Activated B cell treated with CpG ODN at 0.5 μM for 24 hours (primary cell): Measurements from ENCODE around the gene ARID4B. TPM values are rescaled to one million over a fixed set of nuclear protein-coding genes. Genes with fewer than 3 reads are reported as not detected.

Experiments used
- ATAC-seq: fragments of 200-7000 bp; cut with Tn5 transposase; one replicate; pipeline ENCODE4 v1.10.0; 2021; ENCODE audit warnings: low read depth, mild to moderate bottlenecking, moderate library complexity
- CTCF ChIA-PET: fragments of 350-600 bp; sonication (Branson Sonifier 250); formaldehyde crosslinking; loops from one replicate; lab custom pipeline; 2021; ENCODE audit warnings: antibody characterized with exemption; lab: Charles Lee
- POLR2A ChIA-PET: fragments of 350-600 bp; sonication (Branson Sonifier 250); formaldehyde crosslinking; loops from one replicate; lab custom pipeline; 2021; ENCODE audit warnings: antibody characterized with exemption; lab: Charles Lee
- DNase-seq: peaks from one replicate; pipeline ENCODE4 v3.0.0; 2022
- H3K27ac Mint-ChIP-seq: one replicate; pipeline ENCODE4 v1.8.0; 2020; ENCODE audit warnings: mixed read lengths
- H3K27me3 Mint-ChIP-seq: one replicate; pipeline ENCODE4 v1.8.0; 2021; ENCODE audit warnings: mixed read lengths
- H3K36me3 Mint-ChIP-seq: one replicate; pipeline ENCODE4 v1.8.0; 2021; ENCODE audit warnings: low read depth, mixed read lengths
- H3K4me1 Mint-ChIP-seq: one replicate; pipeline ENCODE4 v1.8.0; 2021; ENCODE audit warnings: mixed read lengths
- H3K4me3 Mint-ChIP-seq: one replicate; pipeline ENCODE4 v1.8.0; 2020; ENCODE audit warnings: mild to moderate bottlenecking, mixed read lengths
- H3K9me3 Mint-ChIP-seq: one replicate; pipeline ENCODE4 v1.8.0; 2020; ENCODE audit warnings: mixed read lengths
- intact Hi-C: fragments of 100-400 bp; cut with micrococcal nuclease; formaldehyde crosslinking; loops from one replicate; pipeline ENCODE4 v1.15.1; 2024
- total RNA-seq: library from RNA; stranded (reverse); gene quantifications from 2 replicates; pipeline ENCODE4 v1.2.3, GENCODE V29; 2022
- TF ChIP-seq, protein P1 (sequence below): fragments of 200-600 bp; IDR thresholded peaks from one replicate; pipeline ENCODE4 v1.8.0; 2022; ENCODE audit warnings: antibody characterized with exemption, mild to moderate bottlenecking

Gene ARID4B
- total RNA-seq, 1 donor from 2014 or later: 78.5 TPM

DNA sequence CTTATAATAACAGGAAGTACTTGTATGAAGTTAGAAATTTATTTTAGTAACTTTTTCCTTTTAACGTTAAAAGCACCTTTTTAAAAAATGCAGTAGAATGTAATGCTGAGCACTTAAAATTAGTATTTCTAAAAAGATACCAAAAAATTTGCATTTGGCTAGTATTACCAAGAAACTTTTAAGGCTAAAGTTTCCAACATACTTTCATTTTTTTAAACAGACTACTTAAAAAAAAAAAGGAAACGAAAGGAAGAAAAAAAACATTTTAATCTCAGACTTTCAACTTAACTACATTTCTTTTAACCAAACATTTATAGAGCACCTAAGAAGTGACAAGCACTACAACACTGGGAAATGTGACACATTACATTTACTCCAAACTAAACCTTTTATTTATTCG, 2.8 kb downstream of the ARID4B start:
- no peak for ATAC-seq
- H3K4me3 Mint-ChIP-seq: peak overlapping the region; percentile 98
- H3K4me1 Mint-ChIP-seq: peaks cover 54% of the 10 kb centered on the region
- peak overlapping the region; percentile 31 for H3K27ac Mint-ChIP-seq
- H3K9me3 Mint-ChIP-seq: no peaks in the 10 kb centered on the region
- no peak for DNase-seq
- TF ChIP-seq, protein P1, sequence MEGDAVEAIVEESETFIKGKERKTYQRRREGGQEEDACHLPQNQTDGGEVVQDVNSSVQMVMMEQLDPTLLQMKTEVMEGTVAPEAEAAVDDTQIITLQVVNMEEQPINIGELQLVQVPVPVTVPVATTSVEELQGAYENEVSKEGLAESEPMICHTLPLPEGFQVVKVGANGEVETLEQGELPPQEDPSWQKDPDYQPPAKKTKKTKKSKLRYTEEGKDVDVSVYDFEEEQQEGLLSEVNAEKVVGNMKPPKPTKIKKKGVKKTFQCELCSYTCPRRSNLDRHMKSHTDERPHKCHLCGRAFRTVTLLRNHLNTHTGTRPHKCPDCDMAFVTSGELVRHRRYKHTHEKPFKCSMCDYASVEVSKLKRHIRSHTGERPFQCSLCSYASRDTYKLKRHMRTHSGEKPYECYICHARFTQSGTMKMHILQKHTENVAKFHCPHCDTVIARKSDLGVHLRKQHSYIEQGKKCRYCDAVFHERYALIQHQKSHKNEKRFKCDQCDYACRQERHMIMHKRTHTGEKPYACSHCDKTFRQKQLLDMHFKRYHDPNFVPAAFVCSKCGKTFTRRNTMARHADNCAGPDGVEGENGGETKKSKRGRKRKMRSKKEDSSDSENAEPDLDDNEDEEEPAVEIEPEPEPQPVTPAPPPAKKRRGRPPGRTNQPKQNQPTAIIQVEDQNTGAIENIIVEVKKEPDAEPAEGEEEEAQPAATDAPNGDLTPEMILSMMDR: no peak
- POLR2A ChIA-PET: interaction anchor here (1.6 kb wide), 1 partner anchor 951 kb away, joined by 4 read pairs; the partner anchor contains the start of gene COA6
- H3K27me3 Mint-ChIP-seq: no peaks in the 10 kb centered on the region
- CTCF ChIA-PET: interaction anchor here (1.7 kb wide), 1 partner anchor 91 kb away, joined by 4 read pairs; no protein-coding TSS in a partner anchor
- peaks cover 37% of the 10 kb centered on the region for H3K36me3 Mint-ChIP-seq
- intact Hi-C loops: loop anchor here (1.0 to 5.0 kb wide), 3 partner anchors 8 to 1197 kb away; partner anchors contain the start of gene LGALS8

DNA sequence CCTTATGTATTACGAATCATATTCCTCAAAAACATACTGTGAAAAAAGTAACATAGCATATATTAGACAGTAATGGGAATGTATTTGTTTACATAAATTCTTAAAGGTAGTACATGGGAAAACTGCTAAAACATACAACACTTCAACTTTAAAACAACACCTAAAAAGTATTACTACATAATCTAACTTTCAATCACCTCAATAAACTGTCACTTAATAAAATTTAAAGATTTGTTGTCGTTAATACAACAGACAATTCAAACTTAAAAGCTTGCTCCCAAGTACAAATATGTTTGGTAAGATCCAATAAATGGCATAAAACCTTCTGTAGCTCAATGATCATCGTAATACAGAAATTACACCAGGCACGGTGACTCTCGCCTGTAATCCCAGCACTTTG, 3.7 kb downstream of the ARID4B start:
- Mint-ChIP-seq H3K27me3 (no peaks in the 10 kb centered on the region), H3K4me1 (peaks cover 56% of the 10 kb centered on the region), H3K27ac (peak overlapping the region; percentile 51), H3K9me3 (no peaks in the 10 kb centered on the region), H3K4me3 (peak overlapping the region; percentile 98), H3K36me3 (peaks cover 39% of the 10 kb centered on the region)
- intact Hi-C loops: no loop called here
- TF ChIP-seq, protein P1: no peak
- ChIA-PET CTCF (interaction anchor here (1.7 kb wide), 1 partner anchor 92 kb away, joined by 4 read pairs; no protein-coding TSS in a partner anchor), POLR2A (interaction anchor here (0.6 to 1.6 kb wide), 2 partner anchors 63 to 951 kb away, joined by 3 to 4 read pairs; partner anchors contain the start of gene COA6)
- DNase-seq: no peak
- no peak for ATAC-seq

- ATAC-seq: no peak
- POLR2A ChIA-PET: no interaction called here
- no peaks in the 10 kb centered on the region for H3K9me3 Mint-ChIP-seq
- TF ChIP-seq, protein P1: no peak
- H3K4me3 Mint-ChIP-seq: no peak overlapping the region
- peaks cover 45% of the 10 kb centered on the region for H3K36me3 Mint-ChIP-seq
- no peaks in the 10 kb centered on the region for H3K27me3 Mint-ChIP-seq
- intact Hi-C loops: no loop called here
- CTCF ChIA-PET: no interaction called here
- peaks cover 71% of the 10 kb centered on the region for H3K4me1 Mint-ChIP-seq
- peak overlapping the region; percentile 3 for H3K27ac Mint-ChIP-seq
- no peak for DNase-seq
Measured at GRCh38 chr1:235320521-235321179, 7.3 kb downstream of the ARID4B start.

- Mint-ChIP-seq H3K27me3 (no peaks in the 10 kb centered on the region), H3K4me1 (peaks cover 68% of the 10 kb centered on the region), H3K4me3 (no peak overlapping the region), H3K9me3 (no peaks in the 10 kb centered on the region), H3K36me3 (peaks cover 52% of the 10 kb centered on the region), H3K27ac (no peak overlapping the region)
- TF ChIP-seq, protein P1: no peak
- DNase-seq: no peak
- ChIA-PET CTCF (no interaction called here), POLR2A (interaction anchor here (0.7 kb wide), 3 partner anchors 8 to 49 kb away, joined by 4 to 5 read pairs (median 4); partner anchors contain the start of gene ARID4B)
- intact Hi-C loops: no loop called here
- no peak for ATAC-seq
Measured at GRCh38 chr1:235319255-235319654, 8.7 kb downstream of the ARID4B start.

- Mint-ChIP-seq H3K4me3 (no peak overlapping the region), H3K4me1 (peaks cover 72% of the 10 kb centered on the region), H3K27ac (no peak overlapping the region), H3K36me3 (peaks cover 51% of the 10 kb centered on the region), H3K27me3 (no peaks in the 10 kb centered on the region), H3K9me3 (no peaks in the 10 kb centered on the region)
- intact Hi-C loops: loop anchor here (1.0 kb wide), 1 partner anchor 8 kb away; no protein-coding TSS in a partner anchor
- TF ChIP-seq, protein P1: no peak
- CTCF ChIA-PET: no interaction called here
- POLR2A ChIA-PET: interaction anchor here (1.6 kb wide), 1 partner anchor 41 kb away, joined by 4 read pairs; no protein-coding TSS in a partner anchor
- DNase-seq (no peak), ATAC-seq (no peak)
Measured at GRCh38 chr1:235317168-235317567, 10.8 kb downstream of the ARID4B start.
